Measurements from ENCODE around the gene SMAD1. TPM values are rescaled to one million over a fixed set of nuclear protein-coding genes. Genes with fewer than 3 reads are reported as not detected.

SMAD1 gene
- total RNA-seq, 1 experiment from 2014 or later, result 23.0 TPM

DNA sequence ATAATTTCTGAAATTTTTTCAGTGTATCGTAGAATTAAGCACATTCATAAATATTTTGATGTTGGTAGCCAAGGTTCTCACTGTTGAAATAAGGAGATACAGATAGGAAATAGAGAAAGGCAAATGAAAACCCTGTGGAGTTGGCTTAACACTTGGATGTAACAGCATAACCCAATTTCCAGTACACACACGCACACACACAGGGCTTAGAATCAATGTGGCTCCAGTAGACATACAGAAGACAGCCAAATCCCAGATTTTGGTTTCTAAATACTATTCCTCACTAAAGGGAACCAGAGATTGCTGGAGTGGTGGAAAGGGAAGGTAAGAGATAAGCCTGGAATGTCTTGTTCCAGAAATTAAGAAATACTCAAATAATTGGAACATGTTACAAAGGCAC is 54.4 kb downstream of the SMAD1 start:
- no peak overlapping the region for H3K27ac ChIP-seq (ENCODE audit: low read depth, low read length)
- H3K36me3 ChIP-seq (ENCODE audit: control insufficient read depth in 1 of 2, insufficient read depth in 2 of 2, low read length in 2 of 2), result no peaks in the 10 kb centered on the region
- no peaks in the 10 kb centered on the region for H4K20me1 ChIP-seq (ENCODE audit: insufficient read depth)
- no peak overlapping the region for H3K4me3 ChIP-seq (replicated peaks in 1 of 2; ENCODE audit: low read depth in 1 of 2, low read length in 2 of 2)
- no peaks in the 10 kb centered on the region for H3K9me3 ChIP-seq (ENCODE audit: control insufficient read depth in 1 of 2, insufficient read depth in 1 of 2, low read depth in 1 of 2, low read length in 2 of 2)
- no TSS peak for BruUV-seq (replicated peaks)
- no peak overlapping the region for H3K4me2 ChIP-seq (ENCODE audit: low read length)
- H3K79me2 ChIP-seq (ENCODE audit: insufficient read depth, low read length), result peaks cover 11% of the 10 kb centered on the region
- no peaks in the 10 kb centered on the region for H3K4me1 ChIP-seq (ENCODE audit: control insufficient read depth in 1 of 2, insufficient read depth in 2 of 2, low read length in 2 of 2)
- intact Hi-C loops (cut with micrococcal nuclease), result no loop called here
- CTCF ChIA-PET, result no interaction called here
- RAD21 ChIA-PET (ENCODE audit: low non-redundant PET in 1 of 2, low total read pairs in 2 of 2, uncharacterized antibody in 2 of 2, unreplicated experiment in 2 of 2), result no interaction called here
- H2AFZ ChIP-seq (ENCODE audit: low read depth, low read length, poor library complexity, severe bottlenecking), result no peak overlapping the region
- no peaks in the 10 kb centered on the region for H3K9me2 ChIP-seq (ENCODE audit: insufficient read depth)
- no peaks in the 10 kb centered on the region for H3K27me3 ChIP-seq (ENCODE audit: insufficient read depth, low read length)
- POLR2A ChIA-PET, result no interaction called here
- TF ChIP-seq EGR1 (IDR thresholded peaks at IDR 0.05; ENCODE audit: low read depth), result no peak
- TF ChIP-seq, protein P1, sequence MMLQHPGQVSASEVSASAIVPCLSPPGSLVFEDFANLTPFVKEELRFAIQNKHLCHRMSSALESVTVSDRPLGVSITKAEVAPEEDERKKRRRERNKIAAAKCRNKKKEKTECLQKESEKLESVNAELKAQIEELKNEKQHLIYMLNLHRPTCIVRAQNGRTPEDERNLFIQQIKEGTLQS (IDR thresholded peaks at IDR 0.05), result no peak
- no peak for TF ChIP-seq EZH2 (IDR thresholded peaks at IDR 0.05)
- TF ChIP-seq JUND (IDR thresholded peaks at IDR 0.05), result no peak
- no peak for TF ChIP-seq EZH2phosphoT487 (IDR thresholded peaks at IDR 0.05; ENCODE audit: borderline replicate concordance)
- TF ChIP-seq TCF7L2 (IDR thresholded peaks at IDR 0.05; ENCODE audit: borderline replicate concordance, extremely low read depth, insufficient read depth, insufficient read length), result no peak
- no peak for TF ChIP-seq SRF (IDR thresholded peaks at IDR 0.05; ENCODE audit: low read depth)
- TF ChIP-seq, protein P2, sequence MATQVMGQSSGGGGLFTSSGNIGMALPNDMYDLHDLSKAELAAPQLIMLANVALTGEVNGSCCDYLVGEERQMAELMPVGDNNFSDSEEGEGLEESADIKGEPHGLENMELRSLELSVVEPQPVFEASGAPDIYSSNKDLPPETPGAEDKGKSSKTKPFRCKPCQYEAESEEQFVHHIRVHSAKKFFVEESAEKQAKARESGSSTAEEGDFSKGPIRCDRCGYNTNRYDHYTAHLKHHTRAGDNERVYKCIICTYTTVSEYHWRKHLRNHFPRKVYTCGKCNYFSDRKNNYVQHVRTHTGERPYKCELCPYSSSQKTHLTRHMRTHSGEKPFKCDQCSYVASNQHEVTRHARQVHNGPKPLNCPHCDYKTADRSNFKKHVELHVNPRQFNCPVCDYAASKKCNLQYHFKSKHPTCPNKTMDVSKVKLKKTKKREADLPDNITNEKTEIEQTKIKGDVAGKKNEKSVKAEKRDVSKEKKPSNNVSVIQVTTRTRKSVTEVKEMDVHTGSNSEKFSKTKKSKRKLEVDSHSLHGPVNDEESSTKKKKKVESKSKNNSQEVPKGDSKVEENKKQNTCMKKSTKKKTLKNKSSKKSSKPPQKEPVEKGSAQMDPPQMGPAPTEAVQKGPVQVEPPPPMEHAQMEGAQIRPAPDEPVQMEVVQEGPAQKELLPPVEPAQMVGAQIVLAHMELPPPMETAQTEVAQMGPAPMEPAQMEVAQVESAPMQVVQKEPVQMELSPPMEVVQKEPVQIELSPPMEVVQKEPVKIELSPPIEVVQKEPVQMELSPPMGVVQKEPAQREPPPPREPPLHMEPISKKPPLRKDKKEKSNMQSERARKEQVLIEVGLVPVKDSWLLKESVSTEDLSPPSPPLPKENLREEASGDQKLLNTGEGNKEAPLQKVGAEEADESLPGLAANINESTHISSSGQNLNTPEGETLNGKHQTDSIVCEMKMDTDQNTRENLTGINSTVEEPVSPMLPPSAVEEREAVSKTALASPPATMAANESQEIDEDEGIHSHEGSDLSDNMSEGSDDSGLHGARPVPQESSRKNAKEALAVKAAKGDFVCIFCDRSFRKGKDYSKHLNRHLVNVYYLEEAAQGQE (IDR thresholded peaks at IDR 0.05; ENCODE audit: low read depth), result no peak
- TF ChIP-seq CEBPB (IDR thresholded peaks at IDR 0.05; ENCODE audit: low read depth), result no peak
- TF ChIP-seq, protein P3, sequence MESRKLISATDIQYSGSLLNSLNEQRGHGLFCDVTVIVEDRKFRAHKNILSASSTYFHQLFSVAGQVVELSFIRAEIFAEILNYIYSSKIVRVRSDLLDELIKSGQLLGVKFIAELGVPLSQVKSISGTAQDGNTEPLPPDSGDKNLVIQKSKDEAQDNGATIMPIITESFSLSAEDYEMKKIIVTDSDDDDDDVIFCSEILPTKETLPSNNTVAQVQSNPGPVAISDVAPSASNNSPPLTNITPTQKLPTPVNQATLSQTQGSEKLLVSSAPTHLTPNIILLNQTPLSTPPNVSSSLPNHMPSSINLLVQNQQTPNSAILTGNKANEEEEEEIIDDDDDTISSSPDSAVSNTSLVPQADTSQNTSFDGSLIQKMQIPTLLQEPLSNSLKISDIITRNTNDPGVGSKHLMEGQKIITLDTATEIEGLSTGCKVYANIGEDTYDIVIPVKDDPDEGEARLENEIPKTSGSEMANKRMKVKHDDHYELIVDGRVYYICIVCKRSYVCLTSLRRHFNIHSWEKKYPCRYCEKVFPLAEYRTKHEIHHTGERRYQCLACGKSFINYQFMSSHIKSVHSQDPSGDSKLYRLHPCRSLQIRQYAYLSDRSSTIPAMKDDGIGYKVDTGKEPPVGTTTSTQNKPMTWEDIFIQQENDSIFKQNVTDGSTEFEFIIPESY (IDR thresholded peaks at IDR 0.05; ENCODE audit: extremely low read depth, insufficient replicate concordance, low read length), result no peak
- TF ChIP-seq, protein P4, sequence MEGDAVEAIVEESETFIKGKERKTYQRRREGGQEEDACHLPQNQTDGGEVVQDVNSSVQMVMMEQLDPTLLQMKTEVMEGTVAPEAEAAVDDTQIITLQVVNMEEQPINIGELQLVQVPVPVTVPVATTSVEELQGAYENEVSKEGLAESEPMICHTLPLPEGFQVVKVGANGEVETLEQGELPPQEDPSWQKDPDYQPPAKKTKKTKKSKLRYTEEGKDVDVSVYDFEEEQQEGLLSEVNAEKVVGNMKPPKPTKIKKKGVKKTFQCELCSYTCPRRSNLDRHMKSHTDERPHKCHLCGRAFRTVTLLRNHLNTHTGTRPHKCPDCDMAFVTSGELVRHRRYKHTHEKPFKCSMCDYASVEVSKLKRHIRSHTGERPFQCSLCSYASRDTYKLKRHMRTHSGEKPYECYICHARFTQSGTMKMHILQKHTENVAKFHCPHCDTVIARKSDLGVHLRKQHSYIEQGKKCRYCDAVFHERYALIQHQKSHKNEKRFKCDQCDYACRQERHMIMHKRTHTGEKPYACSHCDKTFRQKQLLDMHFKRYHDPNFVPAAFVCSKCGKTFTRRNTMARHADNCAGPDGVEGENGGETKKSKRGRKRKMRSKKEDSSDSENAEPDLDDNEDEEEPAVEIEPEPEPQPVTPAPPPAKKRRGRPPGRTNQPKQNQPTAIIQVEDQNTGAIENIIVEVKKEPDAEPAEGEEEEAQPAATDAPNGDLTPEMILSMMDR (IDR thresholded peaks at IDR 0.05 in 2 of 3, conservative IDR thresholded peaks at IDR 0.05 in 1 of 3; ENCODE audit: borderline replicate concordance in 1 of 3, insufficient read depth in 1 of 3, low read depth in 2 of 3, low read length in 2 of 3), result no peak
- no peak for TF ChIP-seq SIN3A (IDR thresholded peaks at IDR 0.05; ENCODE audit: low read depth)
- TF ChIP-seq ZNF274 (IDR thresholded peaks at IDR 0.05; ENCODE audit: low read depth, low read length), result no peak
- TF ChIP-seq, protein P5, sequence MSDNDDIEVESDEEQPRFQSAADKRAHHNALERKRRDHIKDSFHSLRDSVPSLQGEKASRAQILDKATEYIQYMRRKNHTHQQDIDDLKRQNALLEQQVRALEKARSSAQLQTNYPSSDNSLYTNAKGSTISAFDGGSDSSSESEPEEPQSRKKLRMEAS (IDR thresholded peaks at IDR 0.05), result no peak
- no peak for TF ChIP-seq RAD21 (IDR thresholded peaks at IDR 0.05; ENCODE audit: low read depth)
- no peak for DNase-seq (ENCODE audit: low read depth, low spot score)
- ATAC-seq, result no peak
- no peak overlapping the region for H3K9ac ChIP-seq (ENCODE audit: low read length)

Data from HCT116 (cell line).